HG02623 (cell line): ENCODE data around the gene MTMR1.

Source experiments
- ATAC-seq: cut with Tn5 transposase; IDR thresholded peaks from one replicate; pipeline ENCODE4 v1.9.1; 2021; ENCODE audit warnings: moderate library complexity; ENCODE audit not compliant: unreplicated experiment

MTMR1 gene

DNA sequence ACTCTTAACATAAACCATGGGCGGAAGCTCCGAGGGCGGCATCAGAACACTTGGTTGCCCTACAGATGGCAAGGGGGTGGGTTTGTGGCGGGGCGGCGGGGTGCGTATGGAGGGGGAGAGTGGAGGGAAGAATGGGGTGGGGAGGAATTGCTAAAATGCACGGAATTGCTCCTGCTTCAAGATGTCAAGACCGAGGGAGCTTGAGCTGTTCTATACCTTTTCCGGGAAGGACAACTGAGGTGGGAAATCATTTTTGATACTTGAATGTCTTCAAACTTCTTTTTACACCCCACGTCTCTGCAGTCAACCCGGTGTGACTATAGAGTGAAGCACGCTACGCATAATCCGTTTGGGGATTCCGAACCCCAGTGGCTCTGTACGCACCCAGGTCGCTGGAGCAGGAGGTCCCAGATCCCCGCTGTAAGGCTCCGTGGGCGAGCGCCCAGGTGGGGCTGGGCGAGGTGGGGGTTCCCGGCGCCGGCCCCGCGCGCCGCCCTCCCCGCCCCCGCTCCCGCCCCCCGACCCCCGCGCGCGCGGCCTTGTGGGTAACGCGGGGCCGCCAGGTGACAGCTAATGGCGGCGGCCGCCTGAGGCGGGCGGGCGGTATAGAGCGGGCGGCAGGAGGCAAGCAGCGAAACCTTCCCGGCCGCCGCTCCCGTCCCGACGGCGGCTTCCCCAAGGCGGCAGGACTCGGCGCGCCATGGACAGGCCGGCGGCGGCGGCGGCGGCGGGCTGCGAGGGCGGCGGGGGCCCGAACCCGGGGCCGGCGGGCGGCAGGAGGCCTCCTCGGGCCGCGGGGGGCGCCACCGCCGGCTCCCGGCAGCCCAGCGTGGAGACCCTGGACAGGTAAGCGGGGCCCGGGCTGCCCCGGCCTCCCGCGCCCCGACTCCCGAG, at the start of gene MTMR1:
Gene MTMR1 (plus strand): TSS at position 566 of the 894 bp plus-strand sequence. CDS start 135 bp downstream, at position 701.
- ATAC-seq: peak; percentile 45

DNA sequence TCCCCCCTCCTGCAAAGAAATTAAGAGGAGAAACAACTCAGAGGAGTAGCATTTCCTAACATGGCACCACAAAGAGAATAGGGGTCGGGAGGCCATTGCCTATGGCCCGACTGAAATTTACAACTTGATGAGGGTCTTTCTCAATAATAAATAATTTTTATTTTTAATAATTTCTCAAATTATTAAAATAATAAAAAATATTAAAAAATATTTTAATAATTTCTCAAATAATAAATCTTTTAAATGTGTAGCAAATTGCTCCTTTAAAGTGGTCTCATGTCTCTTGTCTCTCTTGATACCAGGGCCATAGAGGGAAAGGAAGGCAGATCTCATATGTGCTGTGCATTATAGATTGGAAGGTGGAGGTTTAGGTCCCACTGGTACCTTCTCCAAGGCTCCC, 49.2 kb upstream of the MTMR1 start:
- ATAC-seq: no peak

DNA sequence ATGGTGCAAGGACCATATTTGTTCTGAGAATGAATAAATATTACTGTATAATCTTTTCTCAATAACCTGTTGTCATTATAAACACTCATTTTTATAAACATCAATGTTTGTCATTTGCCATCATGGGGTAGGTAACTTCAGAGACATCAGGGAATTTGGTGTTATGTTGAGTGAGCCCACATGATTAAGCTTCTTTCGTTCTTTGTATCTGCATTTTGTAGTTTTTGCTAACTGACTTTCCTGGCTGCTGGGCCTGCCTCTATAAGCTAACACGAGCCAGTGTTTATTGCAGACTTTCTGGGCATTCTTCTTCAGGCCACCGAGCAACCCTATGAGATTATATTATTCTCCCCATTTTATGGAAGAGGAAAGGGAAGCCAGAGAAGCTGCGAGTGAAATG, 48.8 kb upstream of the MTMR1 start:
- ATAC-seq: no peak

DNA sequence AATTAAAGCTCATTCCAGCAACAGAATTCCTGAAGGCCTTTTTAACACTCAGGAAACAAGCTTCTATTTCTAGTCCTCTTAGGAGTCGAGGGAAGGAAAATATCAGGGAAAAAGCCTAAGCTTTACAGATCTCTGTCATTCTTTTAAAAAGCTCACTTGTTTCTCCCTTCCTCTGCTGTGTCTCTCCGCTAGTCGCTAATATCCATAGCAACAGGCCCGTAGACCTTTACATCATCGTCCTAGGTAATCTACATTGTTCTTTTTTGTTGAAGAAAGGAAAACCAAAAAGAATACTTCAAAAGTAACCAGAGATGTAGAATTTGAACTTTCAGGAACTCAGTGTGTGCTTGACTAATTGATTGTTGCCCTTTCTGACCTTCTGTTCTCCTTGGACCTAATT, 45.9 kb upstream of the MTMR1 start:
- ATAC-seq: no peak

DNA sequence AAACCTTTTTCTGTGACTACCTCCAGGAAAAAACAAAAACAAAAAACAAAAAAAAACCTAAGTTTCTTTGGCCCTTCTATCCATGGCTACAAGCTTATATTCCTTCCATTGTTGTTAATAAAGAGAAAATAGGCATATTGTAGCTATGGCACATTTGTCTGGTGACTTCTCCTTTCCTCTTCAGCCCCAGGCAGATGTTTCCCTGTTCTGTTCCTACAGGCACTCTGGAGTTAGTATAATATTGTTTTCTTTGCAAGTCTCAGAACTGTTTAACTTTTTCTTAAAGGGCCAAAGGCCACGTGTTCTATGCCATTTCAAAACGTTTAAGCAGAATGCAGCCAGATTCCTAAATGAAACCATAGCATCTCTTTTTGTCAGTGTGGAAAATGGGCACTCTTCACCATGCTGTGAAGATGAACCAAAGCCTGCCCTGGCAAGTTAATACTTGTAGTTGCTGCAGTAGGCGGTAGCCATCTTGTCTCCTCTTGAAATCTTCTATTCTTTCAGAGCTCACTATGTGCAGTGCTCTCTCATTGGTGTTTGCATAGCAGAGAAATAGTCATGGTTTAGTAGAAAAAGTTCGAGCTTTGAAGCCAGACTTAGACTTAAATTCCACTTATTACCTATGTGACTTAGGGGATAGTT, 44.8 kb upstream of the MTMR1 start:
- no peak for ATAC-seq

DNA sequence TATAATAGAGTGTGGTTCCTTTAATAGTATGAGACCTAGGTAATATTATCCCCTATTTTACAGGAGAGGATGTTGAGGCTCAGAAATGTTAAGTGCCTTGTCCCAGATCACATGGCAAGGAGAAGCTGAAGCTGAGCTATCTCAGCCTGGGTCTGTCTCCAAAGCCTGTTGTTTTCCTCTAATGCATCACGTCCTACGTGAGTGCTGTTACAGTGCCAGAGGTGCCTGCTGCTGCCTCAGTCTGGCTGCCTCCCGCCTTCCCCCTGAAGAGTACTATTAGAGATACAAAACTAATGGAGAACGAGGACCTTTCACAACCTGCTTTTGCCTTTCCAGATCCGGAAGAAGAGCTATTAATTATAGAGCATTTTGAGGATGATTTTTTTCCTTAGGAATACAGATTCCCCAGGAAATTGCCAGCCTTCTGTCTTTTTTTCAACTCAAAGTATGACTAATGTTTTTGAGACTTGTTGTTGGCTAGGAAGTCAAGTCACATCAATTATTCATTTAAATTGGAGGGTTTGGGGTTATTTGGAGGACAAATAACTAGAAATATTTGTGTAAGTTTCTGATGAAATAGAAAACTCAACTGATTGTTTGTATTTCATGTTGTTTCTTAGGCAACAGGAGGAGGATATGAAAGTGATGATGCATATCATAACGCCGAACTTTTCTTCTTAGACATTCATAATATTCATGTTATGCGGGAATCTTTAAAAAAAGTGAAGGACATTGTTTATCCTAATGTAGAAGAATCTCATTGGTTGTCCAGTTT, 43.9 kb upstream of the MTMR1 start:
- no peak for ATAC-seq

DNA sequence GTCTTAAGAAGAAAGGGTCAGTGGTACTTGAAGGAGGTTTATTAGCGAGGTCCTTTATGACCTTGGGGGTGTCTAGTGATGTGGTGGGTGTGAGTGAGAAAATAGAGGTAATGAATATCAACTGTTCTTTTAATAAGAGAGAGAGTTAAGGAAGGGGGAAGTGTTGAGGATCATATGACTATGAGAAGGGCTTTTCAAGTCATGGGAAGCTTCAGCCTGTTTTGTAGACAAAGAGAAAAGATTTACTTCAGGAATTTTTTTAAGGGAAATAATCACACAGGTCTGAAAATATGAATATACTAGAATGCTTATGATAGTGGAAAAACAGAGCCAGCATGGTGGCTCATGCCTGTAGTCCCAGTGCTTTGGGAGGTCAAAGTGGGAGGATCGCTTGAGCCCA, 41.3 kb upstream of the MTMR1 start:
- ATAC-seq: no peak

DNA sequence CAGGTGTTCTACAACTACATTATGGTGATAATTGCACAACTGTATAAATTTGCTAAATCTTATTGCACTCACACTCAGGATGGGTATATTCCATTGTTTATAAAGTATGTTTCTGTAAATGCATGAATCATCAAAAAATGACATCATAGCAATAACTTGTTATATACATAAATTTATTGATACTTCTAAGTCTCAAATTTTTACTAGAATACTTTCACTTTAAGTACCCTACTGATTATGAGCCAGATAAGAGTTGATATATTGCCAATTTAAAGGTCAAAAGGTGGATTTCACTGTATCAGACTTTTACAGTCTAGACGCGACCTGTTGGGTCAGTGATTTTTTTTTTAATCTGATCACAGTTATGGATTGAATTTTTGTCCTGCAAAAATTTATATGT, 37.4 kb upstream of the MTMR1 start:
- ATAC-seq: no peak

DNA sequence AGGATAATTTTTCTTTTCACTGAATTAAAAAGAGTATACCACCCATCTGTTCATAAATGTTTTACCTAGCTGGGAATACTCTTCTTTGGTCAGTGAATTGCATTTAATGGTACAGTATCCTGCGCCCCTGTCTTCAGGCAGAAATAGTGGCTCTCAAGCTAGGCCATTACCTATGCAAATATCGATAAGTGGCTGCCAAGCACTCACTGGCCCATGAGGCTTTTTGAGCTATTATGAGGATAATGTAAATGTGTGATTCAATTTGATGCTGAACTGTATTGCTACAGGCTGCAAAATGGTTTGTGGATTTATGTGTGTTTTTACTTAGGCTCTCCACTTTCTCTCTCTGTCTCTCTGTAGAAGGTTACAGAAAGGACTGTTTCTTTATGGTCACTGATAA, 30.1 kb upstream of the MTMR1 start:
- no peak for ATAC-seq

DNA sequence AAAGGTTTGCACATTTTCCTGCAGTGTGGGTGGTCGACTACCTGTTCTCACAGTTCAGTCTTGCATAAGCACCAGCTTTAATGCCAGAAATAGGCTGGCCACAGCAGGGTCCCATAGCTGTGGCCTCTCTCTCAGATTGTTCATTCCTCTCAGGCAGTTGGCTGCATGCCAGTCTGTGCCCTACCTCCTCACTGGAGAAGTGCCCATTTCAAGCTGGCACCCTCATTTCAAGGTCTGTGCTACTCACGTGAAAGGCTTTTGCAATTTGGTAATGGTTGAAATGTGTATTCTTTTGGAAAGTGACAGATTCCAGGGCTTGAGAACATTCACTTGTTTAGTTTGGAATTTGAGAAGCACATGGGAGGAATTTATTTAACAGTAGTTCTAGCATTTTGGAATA, 28.9 kb upstream of the MTMR1 start:
- no peak for ATAC-seq

DNA sequence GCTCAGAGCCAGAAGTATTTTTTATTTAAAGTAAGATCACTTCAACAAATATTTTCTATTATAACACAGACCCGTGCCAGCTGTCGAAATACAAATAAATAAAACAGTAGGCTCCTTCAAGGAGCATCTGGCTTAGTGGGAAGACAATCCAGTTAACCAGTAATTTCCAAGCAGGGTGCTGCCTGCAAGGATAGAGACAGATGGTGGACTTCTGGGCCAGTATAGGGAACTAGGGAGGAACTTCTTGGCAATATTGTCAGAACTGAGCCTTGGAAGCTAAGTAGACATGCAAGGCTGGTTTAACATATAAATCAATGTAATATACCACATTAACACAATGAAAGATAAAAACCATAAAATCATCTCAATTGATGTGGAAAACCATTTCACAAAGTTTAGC, 17.0 kb upstream of the MTMR1 start:
- ATAC-seq: no peak

DNA sequence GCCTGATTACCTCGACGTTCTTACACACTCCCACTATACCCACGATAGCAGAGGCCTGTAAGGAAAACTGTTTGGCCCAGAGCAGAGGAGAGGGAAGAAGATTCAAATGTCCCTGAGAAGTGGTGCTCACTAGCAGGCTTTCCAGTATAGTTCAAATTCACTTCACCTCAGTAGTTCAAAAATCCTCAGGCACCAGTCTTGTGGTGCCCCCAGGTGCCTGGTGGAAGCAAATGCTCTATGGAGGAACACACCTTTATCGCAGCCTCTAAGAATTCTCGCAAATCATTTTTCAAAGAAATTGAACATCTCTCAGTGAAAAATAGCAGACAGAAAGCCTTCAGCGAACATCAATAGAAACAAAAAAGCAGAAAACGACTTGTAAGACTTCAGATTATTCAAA, 12.2 kb upstream of the MTMR1 start:
- ATAC-seq: no peak

DNA sequence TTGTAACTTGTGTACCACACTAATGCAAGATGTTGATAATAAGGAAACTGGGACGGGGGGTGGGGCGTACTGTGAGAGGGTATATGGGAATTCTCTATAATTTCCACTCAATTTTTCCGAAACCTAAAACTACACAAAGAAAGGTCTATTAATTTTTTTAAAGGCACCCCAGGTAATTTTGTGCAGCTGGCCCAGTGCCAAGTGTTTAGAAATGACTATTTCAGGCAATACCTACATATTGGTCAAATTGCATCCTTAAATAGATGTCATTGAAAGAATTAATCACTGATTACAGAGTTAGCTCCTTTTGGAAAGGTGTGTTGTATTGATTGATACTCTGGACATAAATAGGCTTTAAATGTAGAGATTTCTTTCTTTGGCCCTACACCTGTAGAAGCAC, 10.1 kb upstream of the MTMR1 start:
- no peak for ATAC-seq

DNA sequence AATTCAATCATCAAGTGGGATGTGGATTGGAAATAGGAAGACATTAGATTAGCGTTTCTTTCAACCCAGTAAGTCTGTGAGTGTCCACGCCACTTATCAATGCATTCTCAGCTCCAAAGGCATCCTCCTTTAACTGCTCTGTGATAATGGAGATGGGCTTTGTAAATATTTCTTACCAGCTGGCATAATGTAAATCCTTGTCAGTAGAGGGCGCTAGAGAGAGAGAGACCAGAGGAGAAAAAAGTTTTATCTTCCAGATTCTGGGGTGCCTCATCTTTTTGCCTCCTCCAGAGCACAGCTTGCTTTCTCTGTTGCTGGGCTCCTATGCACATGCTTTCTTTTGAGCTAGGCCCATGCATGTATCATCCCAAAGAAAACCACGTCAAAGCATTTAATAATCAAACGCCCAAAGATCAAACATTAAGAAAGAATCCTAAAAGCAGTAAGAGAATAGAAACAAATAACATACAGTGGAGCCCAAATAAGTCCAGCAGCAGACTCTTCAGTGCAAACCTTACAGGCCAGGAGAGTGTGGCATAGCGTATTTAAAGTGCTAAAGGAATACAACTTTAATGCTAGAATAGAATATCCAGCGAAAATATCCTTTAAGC, 9.6 kb upstream of the MTMR1 start:
- no peak for ATAC-seq

DNA sequence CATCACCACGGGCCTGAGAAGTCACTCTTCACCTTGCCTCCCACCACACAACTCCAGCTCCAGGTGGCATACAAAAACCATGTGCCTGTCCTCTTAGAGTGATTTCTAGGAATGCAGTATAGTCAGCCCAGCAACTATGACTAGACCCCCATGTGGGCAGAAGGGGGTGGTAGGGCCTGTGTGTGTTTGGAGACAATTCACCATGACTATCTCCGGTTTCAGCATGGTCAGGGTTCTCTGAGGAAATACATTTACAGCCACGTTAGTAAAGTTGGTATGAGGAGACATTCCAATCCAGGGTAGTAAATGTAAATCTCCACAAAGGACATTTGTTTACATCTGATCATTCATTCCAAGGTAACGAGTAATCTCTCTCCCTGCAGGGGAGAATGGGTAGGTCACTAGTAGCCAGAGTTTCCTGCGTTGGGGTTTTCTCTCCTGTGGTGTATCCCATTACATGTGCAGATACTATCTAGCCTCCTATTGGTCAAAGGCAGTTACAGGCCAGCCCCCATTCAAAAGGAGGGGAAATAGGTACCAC, 4.2 kb upstream of the MTMR1 start:
- no peak for ATAC-seq

DNA sequence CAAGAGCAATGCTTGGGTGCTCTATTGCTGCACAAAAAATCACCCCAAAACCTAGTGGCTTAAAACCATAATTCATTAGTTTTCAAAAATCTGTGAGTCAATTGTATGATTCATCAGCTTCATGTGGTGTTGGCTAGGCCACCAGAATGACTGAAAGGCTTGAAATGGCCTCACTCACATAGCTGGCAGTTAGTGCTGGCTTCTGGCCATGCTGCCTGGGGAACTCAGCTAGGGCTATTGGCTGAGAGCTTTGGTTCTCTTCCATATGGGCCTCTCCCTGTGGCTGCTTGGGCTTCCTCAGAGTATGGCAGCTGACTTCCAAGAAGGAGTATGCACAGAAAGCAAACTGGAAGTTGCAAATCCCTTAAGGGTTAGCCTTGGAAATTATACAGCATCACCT, 3.1 kb upstream of the MTMR1 start:
- no peak for ATAC-seq

DNA sequence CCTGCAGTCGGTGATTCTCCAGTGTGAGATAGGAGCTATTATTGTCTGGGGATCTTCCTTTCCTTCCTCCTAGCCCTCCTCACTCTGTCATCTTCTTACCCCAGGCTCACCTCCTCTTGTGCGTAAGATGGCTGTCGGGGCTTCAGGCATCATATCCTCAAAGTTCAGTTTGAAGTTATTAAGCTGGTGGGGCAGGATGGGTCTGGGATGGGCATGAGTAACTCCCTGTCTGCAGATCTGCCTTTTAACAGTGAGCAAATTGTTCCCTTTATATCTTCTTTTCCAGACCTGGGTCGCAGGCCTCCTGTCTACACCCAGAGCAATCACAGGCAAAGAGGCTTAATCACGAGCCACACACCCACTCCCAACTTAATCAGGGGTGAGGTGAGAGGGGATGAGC, 900 bp upstream of the MTMR1 start:
- ATAC-seq: no peak

DNA sequence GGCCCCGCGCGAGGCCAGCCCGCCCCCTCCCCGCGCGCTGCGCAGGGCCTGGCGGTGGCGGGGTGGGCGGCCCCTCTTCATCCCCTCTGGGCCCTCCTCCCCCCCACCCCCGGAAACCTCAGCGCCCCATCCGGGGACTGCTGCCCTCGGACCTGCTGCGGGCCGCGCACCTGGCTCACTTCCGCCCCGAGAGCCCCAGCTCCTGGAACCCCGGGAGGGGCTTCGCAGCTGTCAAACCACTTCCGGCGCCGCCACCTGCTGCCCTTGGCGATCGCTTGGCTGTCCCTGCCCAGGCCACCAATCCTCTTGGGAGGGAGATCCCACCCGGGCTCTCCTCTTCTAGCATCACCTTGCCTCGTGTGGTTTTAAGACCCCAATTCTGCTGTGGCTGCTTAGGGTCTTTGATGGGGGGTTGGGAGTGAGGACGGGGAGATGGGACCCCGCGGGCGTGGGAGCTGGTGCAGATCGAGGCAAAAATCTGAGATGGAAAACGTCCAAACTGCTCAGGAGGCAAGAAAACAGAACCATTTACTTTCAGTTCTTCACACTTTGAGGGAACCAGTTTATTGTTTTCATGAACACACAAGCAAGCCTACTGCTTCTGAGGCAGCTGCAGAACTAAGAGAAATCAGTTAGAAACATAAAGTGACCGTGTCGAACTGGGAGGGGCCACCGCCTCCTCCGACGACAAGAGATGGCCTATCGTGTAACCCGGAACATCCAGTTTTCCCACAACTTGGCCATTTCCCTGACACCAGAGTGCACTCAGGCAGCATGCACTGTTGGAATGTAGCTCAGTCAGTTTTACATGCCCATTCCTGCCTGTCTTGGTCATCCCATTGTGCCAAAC, 754 bp downstream of the MTMR1 start:
- peak; percentile 63 for ATAC-seq

DNA sequence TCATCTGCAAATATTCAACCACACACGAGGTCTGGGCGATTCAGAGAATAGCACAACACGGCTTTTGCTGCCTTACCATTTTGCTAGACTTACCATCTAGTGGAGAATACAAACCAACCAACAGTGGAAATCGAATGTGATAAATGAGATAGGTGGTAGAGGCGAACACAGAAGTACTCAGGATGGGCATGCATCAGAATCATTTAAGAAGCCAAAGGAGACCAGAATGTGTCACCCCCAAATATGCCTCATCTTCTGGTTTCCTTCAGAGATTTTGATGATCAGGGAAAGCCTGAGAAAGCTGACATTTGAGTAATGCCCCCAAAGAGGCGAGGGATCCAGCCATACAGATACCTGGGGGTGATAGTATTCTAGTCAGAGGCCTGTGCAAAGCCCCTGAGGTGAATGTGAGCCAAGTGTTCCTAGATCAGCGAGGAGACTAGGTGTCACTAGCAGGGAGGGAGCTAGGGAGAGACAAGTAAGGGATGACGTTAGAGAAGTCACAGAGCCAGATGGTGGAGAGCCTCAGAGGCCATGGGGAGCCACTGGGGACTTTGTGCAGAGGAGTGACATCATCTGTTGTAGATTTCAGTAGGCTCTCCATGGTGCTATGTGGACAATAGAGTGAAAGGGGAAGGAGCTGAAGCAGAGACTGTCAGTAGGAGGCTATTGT, 1.7 kb downstream of the MTMR1 start:
- no peak for ATAC-seq

DNA sequence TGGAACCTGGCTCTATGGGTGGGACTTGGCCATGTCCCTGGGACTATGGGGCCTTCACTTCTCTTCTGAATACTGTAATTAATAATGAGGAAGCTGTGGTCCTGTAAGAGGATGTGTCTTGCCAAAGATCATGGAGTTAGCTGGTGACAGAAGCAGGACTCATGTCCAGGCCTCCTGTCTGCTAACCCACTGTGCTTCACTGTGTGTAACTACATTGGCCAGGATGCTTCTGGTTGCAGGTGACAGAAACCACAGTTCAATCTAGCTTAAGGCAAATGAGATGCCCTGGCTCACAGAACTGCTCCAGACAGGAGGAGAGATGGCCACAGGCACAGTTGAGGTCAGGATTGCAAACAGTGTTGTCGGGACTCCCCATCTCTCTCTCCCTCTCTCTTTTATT, 3.1 kb downstream of the MTMR1 start:
- ATAC-seq: no peak
